ENCODE measurements around the gene DAP. TPM values are rescaled to one million over a fixed set of nuclear protein-coding genes. Genes with fewer than 3 reads are reported as not detected.

DAP gene
- total RNA-seq, 1 donor from 2014 or later = 235 TPM

DNA sequence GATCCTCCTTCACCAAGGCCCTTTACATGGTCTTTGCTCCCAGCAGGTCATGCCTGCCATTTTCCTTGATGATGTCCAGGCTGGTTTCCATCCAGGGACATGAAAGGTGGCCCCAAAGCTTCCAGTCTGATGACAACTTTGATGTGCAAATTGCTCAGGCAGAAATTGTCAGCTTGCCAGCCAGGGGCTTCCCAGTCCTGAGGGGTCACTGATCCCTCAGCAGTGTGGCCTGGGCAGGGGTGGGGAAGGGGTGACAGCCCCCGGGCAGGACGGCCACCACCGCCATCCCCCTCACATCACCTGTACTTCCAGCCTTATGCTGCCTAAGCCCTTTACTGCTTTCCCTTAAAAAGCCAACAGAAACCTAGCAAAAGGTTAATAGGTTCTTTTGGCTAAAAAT is 100.9 kb downstream of the DAP start:
- no peak overlapping the region for H3K4me3 Mint-ChIP-seq (ENCODE audit: unreplicated experiment)
- no peak for TF ChIP-seq CTCF (IDR thresholded peaks at IDR 0.05)
- DNase-seq (ENCODE audit: low spot score) = peak; percentile 51
- H3K4me1 Mint-ChIP-seq (ENCODE audit: low read depth) = peaks cover 4% of the 10 kb centered on the region
- H3K27ac Mint-ChIP-seq (ENCODE audit: unreplicated experiment) = no peak overlapping the region
- no peaks in the 10 kb centered on the region for H3K27me3 Mint-ChIP-seq (ENCODE audit: low read depth)
- H3K36me3 Mint-ChIP-seq (ENCODE audit: low read depth) = no peaks in the 10 kb centered on the region
- H3K9me3 Mint-ChIP-seq (ENCODE audit: low read depth) = no peaks in the 10 kb centered on the region

DNA sequence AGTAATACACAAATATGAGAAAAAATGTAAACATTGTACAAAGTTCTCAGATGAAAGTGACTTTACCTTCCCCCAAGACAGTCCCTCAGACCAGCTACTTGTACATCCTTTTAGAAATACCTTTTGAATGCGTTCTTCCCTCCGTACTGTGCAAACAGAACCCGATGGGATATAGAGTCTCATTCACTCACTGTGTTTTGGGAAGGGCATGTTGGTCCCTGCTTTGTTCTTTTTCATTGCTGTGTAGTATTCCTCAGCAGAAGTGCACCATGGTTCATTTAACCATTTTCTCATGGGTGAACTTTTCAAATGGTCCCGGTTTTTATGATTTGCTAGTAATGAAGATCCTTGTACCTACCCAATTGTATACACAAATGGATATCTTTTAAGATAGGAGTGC is 102.8 kb downstream of the DAP start:
- H3K4me1 Mint-ChIP-seq (ENCODE audit: low read depth) = no peaks in the 10 kb centered on the region
- no peak for TF ChIP-seq CTCF (IDR thresholded peaks at IDR 0.05)
- no peaks in the 10 kb centered on the region for H3K9me3 Mint-ChIP-seq (ENCODE audit: low read depth)
- no peak overlapping the region for H3K27ac Mint-ChIP-seq (ENCODE audit: unreplicated experiment)
- no peak for DNase-seq (ENCODE audit: low spot score)
- no peaks in the 10 kb centered on the region for H3K27me3 Mint-ChIP-seq (ENCODE audit: low read depth)
- H3K4me3 Mint-ChIP-seq (ENCODE audit: unreplicated experiment) = no peak overlapping the region
- H3K36me3 Mint-ChIP-seq (ENCODE audit: low read depth) = peaks cover 3% of the 10 kb centered on the region

DNA sequence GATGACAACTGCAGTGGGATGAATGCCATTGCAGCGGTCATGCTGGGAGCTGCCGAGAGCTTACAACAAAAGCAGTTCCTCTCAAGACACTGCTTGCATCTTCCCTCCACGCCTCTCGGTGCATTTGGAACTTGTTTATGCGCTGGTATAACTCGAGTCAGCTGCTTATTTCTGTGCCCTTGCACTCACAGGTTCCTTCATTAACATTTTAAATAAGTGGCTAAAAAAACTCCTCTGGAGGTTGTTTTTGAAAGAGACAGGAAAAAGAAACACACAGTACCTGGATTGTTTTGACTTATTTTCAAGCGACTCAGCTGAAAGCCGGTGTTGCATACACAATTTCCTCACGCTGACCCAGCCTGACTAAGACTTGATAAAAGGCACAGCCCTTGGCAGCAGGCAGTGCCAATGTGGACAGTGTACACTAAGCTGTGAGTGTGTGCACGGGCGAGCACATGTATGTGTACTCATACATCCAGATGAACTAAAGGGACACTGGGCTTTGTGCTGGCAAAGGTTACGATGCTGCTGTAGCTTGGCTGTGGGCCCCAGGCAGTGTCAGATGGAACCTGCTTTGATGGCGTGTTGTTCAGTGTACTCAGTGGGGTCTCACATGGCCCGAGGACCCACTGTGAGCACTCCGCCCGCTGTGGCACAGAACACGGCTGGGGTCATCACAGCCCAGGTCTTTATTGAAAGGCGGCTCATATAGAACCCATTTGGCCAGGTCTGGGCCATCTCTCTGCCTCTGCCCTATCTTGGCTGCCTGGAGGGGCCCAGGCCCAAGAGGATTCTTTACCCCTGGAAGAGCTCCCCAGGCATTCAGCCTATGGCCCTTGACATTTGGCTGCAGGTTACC is 104.8 kb downstream of the DAP start:
- no peak for TF ChIP-seq CTCF (IDR thresholded peaks at IDR 0.05)
- peaks cover 3% of the 10 kb centered on the region for H3K36me3 Mint-ChIP-seq (ENCODE audit: low read depth)
- H3K4me3 Mint-ChIP-seq (ENCODE audit: unreplicated experiment) = no peak overlapping the region
- H3K4me1 Mint-ChIP-seq (ENCODE audit: low read depth) = no peaks in the 10 kb centered on the region
- H3K9me3 Mint-ChIP-seq (ENCODE audit: low read depth) = no peaks in the 10 kb centered on the region
- no peaks in the 10 kb centered on the region for H3K27me3 Mint-ChIP-seq (ENCODE audit: low read depth)
- DNase-seq (ENCODE audit: low spot score) = no peak
- no peak overlapping the region for H3K27ac Mint-ChIP-seq (ENCODE audit: unreplicated experiment)

DNA sequence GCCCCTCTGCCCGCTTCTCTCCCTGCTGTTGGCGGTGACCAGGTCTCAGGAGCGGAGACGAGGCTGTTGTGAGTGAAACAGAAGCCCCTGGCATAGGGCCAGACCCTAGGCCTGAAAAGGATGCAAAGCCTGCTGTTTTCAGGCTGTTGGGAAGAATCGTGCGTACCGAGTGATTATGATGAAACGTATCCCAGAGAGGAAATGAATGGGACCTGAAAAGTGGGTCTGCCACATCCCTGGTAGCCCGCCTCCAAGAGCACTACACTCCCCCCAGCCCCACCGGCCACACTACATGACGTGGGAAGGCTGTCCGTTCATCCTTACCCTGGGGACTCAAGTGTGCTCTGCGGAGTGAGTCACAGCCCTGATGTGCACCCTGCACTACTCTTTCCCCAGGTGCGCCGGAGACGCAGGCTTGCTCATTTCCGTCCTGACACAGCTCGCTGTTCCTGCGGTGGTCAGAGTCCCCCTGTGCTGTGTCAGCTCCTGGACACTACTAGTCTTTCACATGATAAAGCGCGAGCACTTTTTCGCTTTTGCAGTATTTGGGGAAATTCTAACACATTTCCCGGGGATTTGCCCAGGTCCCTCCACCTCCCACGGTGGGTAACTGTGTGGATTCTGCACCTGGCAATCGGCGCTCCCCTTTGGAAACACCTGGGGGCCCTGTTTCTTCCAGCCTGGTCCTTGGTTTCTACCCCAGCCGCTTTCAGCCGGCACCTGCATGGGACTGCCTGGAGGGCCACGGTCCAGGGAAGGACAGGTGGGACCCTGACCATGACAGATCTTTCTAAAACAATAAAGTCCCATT is 105.7 kb downstream of the DAP start:
- no peaks in the 10 kb centered on the region for H3K4me1 Mint-ChIP-seq (ENCODE audit: low read depth)
- peak; percentile 72 for DNase-seq (ENCODE audit: low spot score)
- H3K36me3 Mint-ChIP-seq (ENCODE audit: low read depth) = peaks cover 3% of the 10 kb centered on the region
- no peak for TF ChIP-seq CTCF (IDR thresholded peaks at IDR 0.05)
- no peak overlapping the region for H3K27ac Mint-ChIP-seq (ENCODE audit: unreplicated experiment)
- no peaks in the 10 kb centered on the region for H3K27me3 Mint-ChIP-seq (ENCODE audit: low read depth)
- H3K4me3 Mint-ChIP-seq (ENCODE audit: unreplicated experiment) = no peak overlapping the region
- H3K9me3 Mint-ChIP-seq (ENCODE audit: low read depth) = no peaks in the 10 kb centered on the region

- H3K27me3 Mint-ChIP-seq (ENCODE audit: low read depth) = no peaks in the 10 kb centered on the region
- H3K4me1 Mint-ChIP-seq (ENCODE audit: low read depth) = no peaks in the 10 kb centered on the region
- no peaks in the 10 kb centered on the region for H3K9me3 Mint-ChIP-seq (ENCODE audit: low read depth)
- no peak for TF ChIP-seq CTCF (IDR thresholded peaks at IDR 0.05)
- peaks cover 3% of the 10 kb centered on the region for H3K36me3 Mint-ChIP-seq (ENCODE audit: low read depth)
- no peak for DNase-seq (ENCODE audit: low spot score)
- H3K27ac Mint-ChIP-seq (ENCODE audit: unreplicated experiment) = no peak overlapping the region
- no peak overlapping the region for H3K4me3 Mint-ChIP-seq (ENCODE audit: unreplicated experiment)
Observed at GRCh38 chr5:10654566-10654965, 106.5 kb downstream of the DAP start.
